ENCODE measurements around the gene MT1A.

DNA sequence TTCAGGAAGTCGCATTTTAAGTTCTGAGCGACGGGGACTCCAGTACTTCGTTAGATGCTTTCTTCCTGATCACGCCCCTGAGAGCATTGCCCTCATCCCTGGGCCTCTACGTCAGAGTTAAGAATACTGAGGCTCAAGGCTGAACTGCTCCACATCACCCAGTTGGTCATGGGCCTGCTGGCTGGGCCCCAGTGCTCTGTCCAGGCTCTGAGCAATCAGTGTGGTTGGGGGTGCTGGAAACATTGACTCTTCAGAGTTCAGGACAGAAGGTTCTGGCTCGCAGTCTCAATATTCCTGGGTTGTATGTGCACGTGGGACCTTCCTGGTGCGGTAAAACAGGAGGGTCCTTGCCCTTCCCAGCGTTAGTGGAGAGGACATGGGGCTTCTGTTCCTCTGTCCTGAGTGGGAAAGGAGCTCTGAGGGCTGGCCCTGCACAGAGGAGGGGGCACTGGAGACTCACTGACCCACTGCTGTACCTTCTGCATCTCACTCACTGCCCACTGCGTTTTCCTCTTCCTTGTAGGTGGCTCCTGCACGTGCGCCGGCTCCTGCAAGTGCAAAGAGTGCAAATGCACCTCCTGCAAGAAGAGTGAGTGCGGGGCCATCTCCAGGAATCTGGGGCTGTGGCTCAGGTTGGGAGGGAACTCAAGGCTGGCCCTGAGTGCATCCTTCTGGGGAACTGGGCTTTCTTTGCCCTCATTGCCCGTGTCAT is 12.4 kb upstream of the MT1A start:
- TF ChIP-seq, protein P1, sequence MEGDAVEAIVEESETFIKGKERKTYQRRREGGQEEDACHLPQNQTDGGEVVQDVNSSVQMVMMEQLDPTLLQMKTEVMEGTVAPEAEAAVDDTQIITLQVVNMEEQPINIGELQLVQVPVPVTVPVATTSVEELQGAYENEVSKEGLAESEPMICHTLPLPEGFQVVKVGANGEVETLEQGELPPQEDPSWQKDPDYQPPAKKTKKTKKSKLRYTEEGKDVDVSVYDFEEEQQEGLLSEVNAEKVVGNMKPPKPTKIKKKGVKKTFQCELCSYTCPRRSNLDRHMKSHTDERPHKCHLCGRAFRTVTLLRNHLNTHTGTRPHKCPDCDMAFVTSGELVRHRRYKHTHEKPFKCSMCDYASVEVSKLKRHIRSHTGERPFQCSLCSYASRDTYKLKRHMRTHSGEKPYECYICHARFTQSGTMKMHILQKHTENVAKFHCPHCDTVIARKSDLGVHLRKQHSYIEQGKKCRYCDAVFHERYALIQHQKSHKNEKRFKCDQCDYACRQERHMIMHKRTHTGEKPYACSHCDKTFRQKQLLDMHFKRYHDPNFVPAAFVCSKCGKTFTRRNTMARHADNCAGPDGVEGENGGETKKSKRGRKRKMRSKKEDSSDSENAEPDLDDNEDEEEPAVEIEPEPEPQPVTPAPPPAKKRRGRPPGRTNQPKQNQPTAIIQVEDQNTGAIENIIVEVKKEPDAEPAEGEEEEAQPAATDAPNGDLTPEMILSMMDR (IDR thresholded peaks at IDR 0.05; ENCODE audit: insufficient read depth, low read length): no peak
- TF ChIP-seq, protein P2, sequence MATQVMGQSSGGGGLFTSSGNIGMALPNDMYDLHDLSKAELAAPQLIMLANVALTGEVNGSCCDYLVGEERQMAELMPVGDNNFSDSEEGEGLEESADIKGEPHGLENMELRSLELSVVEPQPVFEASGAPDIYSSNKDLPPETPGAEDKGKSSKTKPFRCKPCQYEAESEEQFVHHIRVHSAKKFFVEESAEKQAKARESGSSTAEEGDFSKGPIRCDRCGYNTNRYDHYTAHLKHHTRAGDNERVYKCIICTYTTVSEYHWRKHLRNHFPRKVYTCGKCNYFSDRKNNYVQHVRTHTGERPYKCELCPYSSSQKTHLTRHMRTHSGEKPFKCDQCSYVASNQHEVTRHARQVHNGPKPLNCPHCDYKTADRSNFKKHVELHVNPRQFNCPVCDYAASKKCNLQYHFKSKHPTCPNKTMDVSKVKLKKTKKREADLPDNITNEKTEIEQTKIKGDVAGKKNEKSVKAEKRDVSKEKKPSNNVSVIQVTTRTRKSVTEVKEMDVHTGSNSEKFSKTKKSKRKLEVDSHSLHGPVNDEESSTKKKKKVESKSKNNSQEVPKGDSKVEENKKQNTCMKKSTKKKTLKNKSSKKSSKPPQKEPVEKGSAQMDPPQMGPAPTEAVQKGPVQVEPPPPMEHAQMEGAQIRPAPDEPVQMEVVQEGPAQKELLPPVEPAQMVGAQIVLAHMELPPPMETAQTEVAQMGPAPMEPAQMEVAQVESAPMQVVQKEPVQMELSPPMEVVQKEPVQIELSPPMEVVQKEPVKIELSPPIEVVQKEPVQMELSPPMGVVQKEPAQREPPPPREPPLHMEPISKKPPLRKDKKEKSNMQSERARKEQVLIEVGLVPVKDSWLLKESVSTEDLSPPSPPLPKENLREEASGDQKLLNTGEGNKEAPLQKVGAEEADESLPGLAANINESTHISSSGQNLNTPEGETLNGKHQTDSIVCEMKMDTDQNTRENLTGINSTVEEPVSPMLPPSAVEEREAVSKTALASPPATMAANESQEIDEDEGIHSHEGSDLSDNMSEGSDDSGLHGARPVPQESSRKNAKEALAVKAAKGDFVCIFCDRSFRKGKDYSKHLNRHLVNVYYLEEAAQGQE (IDR thresholded peaks at IDR 0.05; ENCODE audit: insufficient replicate concordance, low read depth): no peak
